ENCODE results near the gene NME1. TPM values are rescaled to one million over a fixed set of nuclear protein-coding genes. Genes with fewer than 3 reads are reported as not detected.
"Not testable (repeated sequence)": the region's sequence is repeated elsewhere in the genome, so short reads cannot be mapped to it uniquely, and the experiment has no call there.

Gene NME1
- total RNA-seq, 2 experiments from 2014 or later, result 259 to 263 TPM

DNA sequence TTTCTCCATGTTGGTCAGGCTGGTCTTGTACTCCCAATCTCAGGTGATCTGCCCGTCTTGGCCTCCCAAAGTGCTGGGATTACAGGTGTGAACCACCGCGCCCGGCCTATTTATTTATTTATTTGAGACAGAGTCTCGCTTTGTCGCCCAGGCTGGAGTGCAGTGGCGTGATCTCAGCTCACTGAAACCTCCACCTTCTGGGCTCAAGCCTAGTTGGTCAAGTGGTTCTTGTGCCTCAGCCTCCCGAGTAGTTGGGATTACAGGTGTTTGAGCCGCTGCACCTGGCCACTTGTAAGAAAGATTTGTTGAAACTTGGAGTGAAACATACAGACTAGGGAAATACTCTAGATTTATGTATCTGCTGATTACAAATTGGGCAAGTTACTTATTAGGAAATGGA is 18.7 kb downstream of the NME1 start:
- H3K4me3 Mint-ChIP-seq; DNase-seq; H3K27ac Mint-ChIP-seq; CTCF ChIA-PET; intact Hi-C loops (cut with micrococcal nuclease); H3K27me3 Mint-ChIP-seq (ENCODE audit: low read depth); H3K9me3 Mint-ChIP-seq: not testable (repeated sequence)
- Mint-ChIP-seq H3K36me3 (ENCODE audit: low read depth) (peaks cover 36% of the 10 kb centered on the region), H3K4me1 (ENCODE audit: low read depth) (peaks cover 22% of the 10 kb centered on the region)

DNA sequence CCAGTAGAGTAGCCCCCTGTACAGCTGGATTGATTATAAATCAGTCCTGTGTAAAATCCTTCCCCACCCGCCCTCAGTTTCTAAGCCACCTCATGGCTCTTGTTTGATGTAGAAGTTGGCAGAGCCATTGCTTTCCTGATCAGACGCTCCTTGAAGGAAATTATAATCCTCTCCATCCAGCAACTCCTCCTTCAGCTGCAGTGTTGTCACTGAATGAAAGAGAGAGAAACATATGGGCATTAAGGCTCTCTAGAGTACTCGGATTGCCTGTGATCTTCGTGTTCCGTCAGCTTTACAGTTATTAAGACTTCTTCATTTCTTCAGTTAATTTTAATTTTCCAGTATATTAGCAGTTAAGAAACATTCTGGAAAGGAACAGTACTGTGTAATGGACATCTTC is 27.1 kb downstream of the NME1 start:
- no peaks in the 10 kb centered on the region for H3K9me3 Mint-ChIP-seq
- CTCF ChIA-PET, result no interaction called here
- H3K4me3 Mint-ChIP-seq, result no peak overlapping the region
- H3K27ac Mint-ChIP-seq, result no peak overlapping the region
- H3K27me3 Mint-ChIP-seq (ENCODE audit: low read depth), result no peaks in the 10 kb centered on the region
- no peak for DNase-seq
- intact Hi-C loops (cut with micrococcal nuclease), result no loop called here
- H3K36me3 Mint-ChIP-seq (ENCODE audit: low read depth), result peaks cover 6% of the 10 kb centered on the region
- no peaks in the 10 kb centered on the region for H3K4me1 Mint-ChIP-seq (ENCODE audit: low read depth)

DNA sequence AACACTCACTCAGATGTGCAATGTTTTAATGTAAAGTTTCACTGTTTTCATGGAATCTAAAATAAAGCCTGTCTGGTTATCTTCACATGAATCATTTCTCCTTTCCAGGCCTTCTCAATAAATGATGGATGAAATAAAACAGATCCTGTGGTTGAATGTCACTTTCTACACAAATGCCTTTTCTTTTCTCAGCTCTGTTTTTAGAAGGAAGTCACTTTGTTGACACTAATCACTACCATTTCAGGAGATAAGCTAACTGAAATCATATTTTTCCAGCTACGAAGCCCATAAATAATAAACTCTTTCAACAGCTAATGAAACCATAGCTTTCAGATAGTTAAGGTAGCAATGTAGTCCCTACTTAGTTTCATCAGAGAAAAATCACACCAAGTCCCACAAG is 30.8 kb downstream of the NME1 start:
- CTCF ChIA-PET, result no interaction called here
- no peak overlapping the region for H3K27ac Mint-ChIP-seq
- DNase-seq, result no peak
- H3K27me3 Mint-ChIP-seq (ENCODE audit: low read depth), result no peaks in the 10 kb centered on the region
- no peaks in the 10 kb centered on the region for H3K4me1 Mint-ChIP-seq (ENCODE audit: low read depth)
- H3K9me3 Mint-ChIP-seq, result no peaks in the 10 kb centered on the region
- H3K36me3 Mint-ChIP-seq (ENCODE audit: low read depth), result peaks cover 11% of the 10 kb centered on the region
- H3K4me3 Mint-ChIP-seq, result no peak overlapping the region
- intact Hi-C loops (cut with micrococcal nuclease), result no loop called here

DNA sequence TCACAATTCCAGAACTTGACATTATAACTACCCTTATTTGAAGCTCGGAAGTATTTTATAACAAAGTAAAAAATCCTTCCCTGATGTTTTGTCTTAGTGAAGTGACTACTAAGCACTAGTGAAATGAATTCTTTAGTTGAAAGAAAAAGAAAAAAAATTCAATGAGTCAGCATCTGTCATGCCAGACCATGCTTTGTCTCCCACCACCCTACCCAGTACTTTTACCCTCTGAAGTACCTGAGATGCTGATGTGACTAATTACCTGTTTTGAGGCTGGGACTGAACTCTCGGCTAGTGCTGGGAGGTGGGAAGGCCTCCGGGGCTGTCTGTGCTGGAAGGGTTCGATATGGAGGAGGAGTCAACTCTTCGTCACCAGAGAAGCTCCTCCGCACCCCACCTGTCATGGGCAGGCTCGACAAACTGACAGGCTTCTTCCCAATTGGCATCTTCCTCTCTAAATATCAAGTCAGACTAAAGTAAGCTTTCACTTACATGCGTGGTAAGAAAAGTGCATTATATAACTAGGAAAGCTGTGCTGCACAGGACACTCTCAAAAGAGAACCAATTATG is 32.5 kb downstream of the NME1 start:
- Mint-ChIP-seq H3K4me1 (ENCODE audit: low read depth) (no peaks in the 10 kb centered on the region), H3K4me3 (no peak overlapping the region), H3K27me3 (ENCODE audit: low read depth) (no peaks in the 10 kb centered on the region), H3K27ac (no peak overlapping the region), H3K9me3 (no peaks in the 10 kb centered on the region), H3K36me3 (ENCODE audit: low read depth) (peaks cover 16% of the 10 kb centered on the region)
- CTCF ChIA-PET, result no interaction called here
- DNase-seq, result no peak
- intact Hi-C loops (cut with micrococcal nuclease), result no loop called here

DNA sequence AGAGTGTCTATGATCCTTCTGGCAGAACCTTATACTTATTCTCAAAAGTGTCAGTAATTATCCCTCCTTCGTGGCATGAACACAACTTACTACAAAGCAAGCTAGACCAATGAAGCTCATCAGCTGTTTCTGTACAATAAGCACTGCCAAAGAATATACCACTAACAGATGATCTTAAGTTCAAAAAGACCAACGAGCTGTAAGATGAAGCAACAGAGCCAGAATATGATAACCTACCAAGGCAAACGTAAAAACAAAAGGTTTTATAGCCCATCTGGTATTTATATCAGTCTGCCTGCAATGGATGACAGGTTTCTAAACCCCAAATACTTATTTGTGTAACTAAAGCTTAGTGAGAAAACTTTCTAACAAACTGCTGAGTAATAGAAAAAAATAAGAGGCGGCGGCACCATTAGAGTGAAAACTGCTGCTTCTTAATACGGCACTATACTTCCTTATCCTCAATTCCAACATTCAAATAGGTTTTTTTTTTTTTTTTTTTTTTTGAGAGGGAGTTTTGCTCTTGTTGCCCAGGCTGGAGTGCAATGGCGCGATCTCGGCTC is 35.0 kb downstream of the NME1 start:
- intact Hi-C loops (cut with micrococcal nuclease), result no loop called here
- no peaks in the 10 kb centered on the region for H3K27me3 Mint-ChIP-seq (ENCODE audit: low read depth)
- CTCF ChIA-PET, result no interaction called here

DNA sequence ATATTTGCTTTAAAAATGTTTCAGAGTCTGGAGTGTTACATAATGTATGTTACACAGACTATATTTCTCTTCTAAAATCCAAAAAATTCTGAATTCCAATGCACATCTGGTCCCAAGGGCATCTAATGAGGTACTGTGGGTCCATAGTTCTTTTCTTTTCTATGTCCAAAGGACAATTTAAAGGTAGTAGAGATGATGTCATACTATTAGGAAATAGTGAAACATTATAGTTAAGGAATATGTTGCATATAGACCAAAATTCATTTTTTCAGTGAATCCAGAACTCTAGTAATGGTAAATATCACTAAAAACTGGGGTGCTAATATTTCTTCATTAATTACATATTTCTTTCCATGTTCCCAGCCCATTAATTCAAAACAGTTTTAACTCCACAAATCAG is 35.8 kb downstream of the NME1 start:
- H3K36me3 Mint-ChIP-seq (ENCODE audit: low read depth), result peaks cover 13% of the 10 kb centered on the region
- no peak overlapping the region for H3K4me3 Mint-ChIP-seq
- H3K9me3 Mint-ChIP-seq, result no peaks in the 10 kb centered on the region
- DNase-seq, result no peak
- intact Hi-C loops (cut with micrococcal nuclease), result no loop called here
- CTCF ChIA-PET, result no interaction called here
- no peaks in the 10 kb centered on the region for H3K4me1 Mint-ChIP-seq (ENCODE audit: low read depth)
- no peaks in the 10 kb centered on the region for H3K27me3 Mint-ChIP-seq (ENCODE audit: low read depth)
- H3K27ac Mint-ChIP-seq, result no peak overlapping the region

More for the DNA sequence above, 35.0 kb downstream of the NME1 start:
- Mint-ChIP-seq H3K9me3 (no peaks in the 10 kb centered on the region), H3K4me3 (no peak overlapping the region), H3K27ac (no peak overlapping the region), H3K36me3 (ENCODE audit: low read depth) (peaks cover 13% of the 10 kb centered on the region), H3K4me1 (ENCODE audit: low read depth) (no peaks in the 10 kb centered on the region)
- no peak for DNase-seq

DNA sequence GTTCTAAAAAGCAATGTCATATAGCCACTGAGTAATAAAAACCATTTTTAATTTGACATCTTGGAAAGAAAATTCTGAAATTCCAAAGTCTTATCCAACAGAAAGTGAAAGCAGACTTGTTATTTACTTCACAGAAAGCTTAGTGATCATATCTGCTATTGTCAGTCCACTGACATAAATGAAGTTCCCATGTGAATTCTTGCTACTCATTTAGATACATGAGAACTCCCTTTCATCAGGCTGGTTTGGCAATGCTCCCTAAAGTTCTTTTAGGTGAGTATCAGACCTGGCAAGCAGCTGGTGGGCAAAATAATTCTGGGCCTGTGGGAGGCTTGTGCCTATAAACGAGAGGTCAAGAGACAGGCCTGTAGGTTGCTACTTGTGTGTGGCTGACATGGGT is 36.3 kb downstream of the NME1 start:
- Mint-ChIP-seq H3K27ac (no peak overlapping the region), H3K4me3 (no peak overlapping the region), H3K36me3 (ENCODE audit: low read depth) (peaks cover 13% of the 10 kb centered on the region), H3K27me3 (ENCODE audit: low read depth) (no peaks in the 10 kb centered on the region), H3K9me3 (no peaks in the 10 kb centered on the region), H3K4me1 (ENCODE audit: low read depth) (no peaks in the 10 kb centered on the region)
- CTCF ChIA-PET, result no interaction called here
- intact Hi-C loops (cut with micrococcal nuclease), result no loop called here
- no peak for DNase-seq

DNA sequence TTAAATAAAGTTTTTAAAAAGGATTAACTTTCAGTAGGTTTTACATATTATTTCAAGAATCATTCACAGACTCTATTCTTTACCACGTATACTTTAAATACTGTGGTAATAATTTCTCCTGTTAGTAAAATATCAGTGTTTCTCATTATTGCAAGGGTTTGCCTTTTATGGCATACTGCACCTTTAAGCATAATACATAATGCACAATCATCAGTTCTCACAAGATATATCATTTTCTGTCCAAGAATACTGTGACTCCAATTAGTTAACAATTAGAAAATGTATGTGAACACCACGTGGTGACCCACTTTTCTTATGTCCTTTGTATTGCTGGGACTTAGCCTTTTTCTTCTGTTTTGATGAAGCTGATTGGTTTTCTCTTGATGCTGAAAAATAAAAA is 38.5 kb downstream of the NME1 start:
- CTCF ChIA-PET, result no interaction called here
- Mint-ChIP-seq H3K4me1 (ENCODE audit: low read depth) (no peaks in the 10 kb centered on the region), H3K4me3 (no peak overlapping the region), H3K27ac (no peak overlapping the region), H3K27me3 (ENCODE audit: low read depth) (no peaks in the 10 kb centered on the region), H3K9me3 (no peaks in the 10 kb centered on the region), H3K36me3 (ENCODE audit: low read depth) (peaks cover 9% of the 10 kb centered on the region)
- intact Hi-C loops (cut with micrococcal nuclease), result no loop called here
- DNase-seq, result no peak

DNA sequence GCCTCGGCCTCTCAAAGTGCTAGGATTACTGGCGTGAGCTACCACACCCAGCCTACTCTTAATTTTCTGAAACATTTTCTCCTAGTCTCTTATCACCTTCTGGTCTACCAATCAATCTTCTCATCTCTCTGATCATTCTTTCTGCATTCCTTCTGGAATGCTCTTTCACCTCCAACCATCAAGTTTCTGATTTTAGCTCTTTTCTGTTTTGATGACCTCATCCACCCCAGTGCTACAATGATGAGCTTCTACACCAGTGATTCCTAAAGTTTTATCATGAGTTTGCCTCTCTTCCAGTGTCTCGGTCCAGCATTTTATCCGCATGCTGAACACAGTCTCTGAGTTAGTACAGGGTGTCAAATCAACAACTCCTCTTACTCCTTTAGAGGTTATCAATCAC is 44.4 kb downstream of the NME1 start:
- DNase-seq, result no peak
- intact Hi-C loops (cut with micrococcal nuclease), result no loop called here
- H3K4me1 Mint-ChIP-seq (ENCODE audit: low read depth), result no peaks in the 10 kb centered on the region
- no peaks in the 10 kb centered on the region for H3K9me3 Mint-ChIP-seq
- CTCF ChIA-PET, result interaction anchor here (0.6 kb wide), 1 partner anchor 196 kb away, joined by 6 read pairs; no protein-coding TSS in a partner anchor
- H3K27me3 Mint-ChIP-seq (ENCODE audit: low read depth), result no peaks in the 10 kb centered on the region
- H3K27ac Mint-ChIP-seq, result no peak overlapping the region
- no peak overlapping the region for H3K4me3 Mint-ChIP-seq
- peaks cover 6% of the 10 kb centered on the region for H3K36me3 Mint-ChIP-seq (ENCODE audit: low read depth)

DNA sequence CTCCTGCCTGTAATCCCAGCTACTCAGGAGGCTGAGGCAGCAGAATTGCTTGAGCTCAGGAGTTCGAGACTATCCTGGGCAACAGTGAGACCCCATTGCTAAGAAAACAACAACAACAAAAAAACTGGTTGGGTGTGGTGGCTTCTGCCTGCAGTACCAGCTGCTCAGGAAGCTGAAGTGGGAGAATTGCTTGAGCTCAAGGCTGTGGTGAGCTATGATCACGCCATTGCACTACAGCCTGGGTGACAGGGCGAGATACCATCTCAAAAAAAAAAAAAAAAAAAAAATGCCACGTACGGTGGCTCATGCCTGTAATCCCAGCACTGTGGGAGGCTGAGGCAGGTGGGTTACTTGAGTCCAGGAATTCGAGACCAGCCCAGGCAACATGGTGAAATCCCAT is 46.9 kb downstream of the NME1 start:
- Mint-ChIP-seq H3K27me3 (ENCODE audit: low read depth) (no peaks in the 10 kb centered on the region), H3K4me3 (no peak overlapping the region), H3K36me3 (ENCODE audit: low read depth) (peaks cover 8% of the 10 kb centered on the region), H3K27ac (no peak overlapping the region), H3K4me1 (ENCODE audit: low read depth) (no peaks in the 10 kb centered on the region), H3K9me3 (no peaks in the 10 kb centered on the region)
- intact Hi-C loops (cut with micrococcal nuclease), result no loop called here
- DNase-seq, result no peak
- CTCF ChIA-PET, result interaction anchor here (0.6 to 1.1 kb wide), 2 partner anchors 9 to 225 kb away, joined by 3 read pairs; no protein-coding TSS in a partner anchor

DNA sequence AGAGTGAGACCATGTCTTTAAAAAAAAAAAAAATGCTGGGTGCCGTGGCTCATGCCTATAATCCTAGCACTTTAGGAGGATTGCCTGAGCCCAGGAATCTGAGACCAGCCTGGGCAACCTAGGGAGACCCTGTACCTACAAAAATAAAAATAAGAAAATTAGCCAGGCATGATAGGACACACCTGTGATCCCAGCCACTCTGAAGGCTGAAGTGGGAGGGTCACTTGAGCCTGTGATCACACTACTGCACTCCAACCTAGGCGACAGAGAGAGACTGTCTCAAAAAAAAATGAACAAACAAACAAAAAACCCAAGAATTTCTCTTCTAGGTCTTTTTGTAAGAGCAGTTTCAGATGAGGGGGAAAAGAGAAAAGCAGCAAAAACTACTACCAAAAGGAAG is 47.5 kb downstream of the NME1 start:
- intact Hi-C loops (cut with micrococcal nuclease), result no loop called here
- Mint-ChIP-seq H3K9me3 (no peaks in the 10 kb centered on the region), H3K27me3 (ENCODE audit: low read depth) (no peaks in the 10 kb centered on the region), H3K4me3 (no peak overlapping the region), H3K27ac (no peak overlapping the region), H3K4me1 (ENCODE audit: low read depth) (no peaks in the 10 kb centered on the region), H3K36me3 (ENCODE audit: low read depth) (peaks cover 9% of the 10 kb centered on the region)
- no peak for DNase-seq
- CTCF ChIA-PET, result interaction anchor here (1.1 kb wide), 1 partner anchor 10 kb away, joined by 3 read pairs; no protein-coding TSS in a partner anchor

DNA sequence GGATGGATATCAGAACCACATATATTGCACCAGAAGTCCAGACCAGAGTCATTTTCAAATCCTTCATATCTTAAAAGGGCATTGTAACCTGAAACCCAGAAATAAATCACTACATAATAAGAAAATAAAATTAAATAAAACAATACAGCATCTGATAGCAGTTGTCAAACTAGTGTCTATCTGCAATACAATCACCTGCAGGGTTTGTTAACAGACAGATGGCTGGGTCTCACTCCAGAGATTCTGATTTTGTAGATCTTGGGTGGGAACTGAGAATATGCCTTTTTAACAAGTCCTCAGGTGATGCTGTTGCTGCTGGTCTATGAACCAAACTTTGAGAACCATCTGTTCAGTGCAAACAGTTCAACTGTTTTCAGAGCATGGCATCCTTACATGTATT is 50.5 kb downstream of the NME1 start:
- Mint-ChIP-seq H3K4me1 (ENCODE audit: low read depth) (no peaks in the 10 kb centered on the region), H3K4me3 (no peak overlapping the region), H3K9me3 (no peaks in the 10 kb centered on the region), H3K36me3 (ENCODE audit: low read depth) (peaks cover 7% of the 10 kb centered on the region), H3K27me3 (ENCODE audit: low read depth) (no peaks in the 10 kb centered on the region), H3K27ac (no peak overlapping the region)
- intact Hi-C loops (cut with micrococcal nuclease), result no loop called here
- CTCF ChIA-PET, result no interaction called here
- DNase-seq, result no peak

Measured in activated naive CD4-positive, alpha-beta T cell treated with anti-CD3 and anti-CD28 coated beads for 36 hours (primary cell).